C4-2B (cell line): Measurements from ENCODE around the gene ACKR2.

Source experiments
- H3K27ac ChIP-seq: fragments of 450-650 bp; 2 replicates; pipeline ENCODE4 v1.5.1; 2017
- CTCF ChIP-seq: fragments of 450-650 bp; conservative IDR thresholded peaks from 2 replicates; pipeline ENCODE4 v1.5.1; 2017; ENCODE audit warnings: mild to moderate bottlenecking
- ZFX ChIP-seq: fragments of 450-650 bp; IDR thresholded peaks from 2 replicates; pipeline ENCODE4 v1.6.1; 2017

Gene ACKR2

GRCh38 chr3:42826141-42826540, 16.9 kb downstream of the ACKR2 start:
- no peak for TF ChIP-seq CTCF
- no peak for TF ChIP-seq ZFX
- H3K27ac ChIP-seq, result no peak overlapping the region

DNA sequence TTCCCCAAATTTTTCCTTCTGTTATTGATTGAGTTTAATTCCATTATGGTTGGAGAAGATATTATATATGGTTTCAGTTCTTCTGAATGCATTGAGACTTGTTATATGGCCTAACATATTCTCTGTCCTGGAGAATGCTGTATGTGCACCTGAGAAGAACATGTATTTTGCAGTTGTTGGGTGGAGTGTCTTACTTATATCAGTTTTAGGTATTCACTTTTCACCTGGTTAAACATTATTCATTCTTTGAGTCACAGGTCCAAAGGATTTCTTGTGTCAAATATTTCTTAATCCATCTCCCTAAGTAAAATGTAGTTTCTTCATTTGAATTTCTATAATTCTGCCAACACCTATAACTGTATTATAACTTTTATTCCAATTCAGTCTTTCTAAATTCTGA, 17.8 kb downstream of the ACKR2 start:
- no peak overlapping the region for H3K27ac ChIP-seq
- TF ChIP-seq CTCF, result no peak
- TF ChIP-seq ZFX, result no peak

- no peak overlapping the region for H3K27ac ChIP-seq
- TF ChIP-seq ZFX, result no peak
- TF ChIP-seq CTCF, result no peak
Observed at GRCh38 chr3:42827654-42828053, 18.4 kb downstream of the ACKR2 start.

GRCh38 chr3:42829083-42829627, 19.9 kb downstream of the ACKR2 start:
- no peak overlapping the region for H3K27ac ChIP-seq
- TF ChIP-seq ZFX, result no peak
- no peak for TF ChIP-seq CTCF

DNA sequence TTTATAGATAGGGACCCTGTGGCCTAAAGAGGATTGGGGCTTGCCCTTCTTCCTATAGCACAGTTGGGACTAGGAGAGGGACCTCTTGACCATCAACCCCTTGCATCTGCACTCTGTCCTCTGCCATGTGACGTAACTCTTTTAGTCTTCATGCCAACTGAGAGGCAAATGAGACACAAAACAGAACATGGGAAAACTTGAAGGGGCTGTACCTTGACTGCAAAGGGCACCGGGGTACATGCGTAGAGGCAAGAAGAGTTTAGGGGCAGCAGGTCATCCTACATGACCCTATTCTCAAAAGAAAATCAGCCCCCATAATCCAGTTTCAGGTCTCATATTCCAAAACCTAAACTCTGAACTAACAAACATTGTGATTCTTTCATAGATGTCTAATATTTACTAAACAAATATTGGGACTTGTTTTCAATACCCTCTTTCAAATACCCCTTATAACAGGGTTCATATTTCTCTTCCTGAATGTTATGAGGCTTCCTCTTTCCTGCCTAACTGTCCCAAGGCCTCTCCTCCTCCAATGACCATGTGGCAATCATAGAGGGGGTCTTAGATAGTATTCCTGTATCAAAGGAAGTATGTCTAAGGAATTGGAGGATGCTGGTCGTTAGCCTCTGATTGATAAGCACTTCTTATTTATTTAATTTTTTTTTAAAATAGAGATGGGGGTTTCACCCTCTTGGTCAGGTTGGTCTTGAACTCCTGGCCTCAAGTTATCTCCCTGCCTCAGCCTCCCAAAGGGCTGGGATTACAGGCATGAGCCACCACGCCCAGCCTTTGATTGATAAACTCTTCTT, 20.6 kb downstream of the ACKR2 start:
- H3K27ac ChIP-seq, result no peak overlapping the region
- TF ChIP-seq ZFX (no peak), CTCF (no peak)

GRCh38 chr3:42830437-42831320, 21.4 kb downstream of the ACKR2 start:
- H3K27ac ChIP-seq, result no peak overlapping the region
- TF ChIP-seq CTCF (peak; percentile 2), ZFX (no peak)

GRCh38 chr3:42831321-42831713, 22.1 kb downstream of the ACKR2 start:
- TF ChIP-seq CTCF (peak; percentile 75), ZFX (no peak)
- no peak overlapping the region for H3K27ac ChIP-seq
